ENCODE data around the gene CPNE2. TPM values are rescaled to one million over a fixed set of nuclear protein-coding genes. Genes with fewer than 3 reads are reported as not detected.

Gene CPNE2
- total and polyA plus RNA-seq, 10 of the 15 experiments (the other 5 are each of a cell fraction or from before 2014, with no cell fraction given) = 3.1 to 22.1 (median 9.9) TPM

DNA sequence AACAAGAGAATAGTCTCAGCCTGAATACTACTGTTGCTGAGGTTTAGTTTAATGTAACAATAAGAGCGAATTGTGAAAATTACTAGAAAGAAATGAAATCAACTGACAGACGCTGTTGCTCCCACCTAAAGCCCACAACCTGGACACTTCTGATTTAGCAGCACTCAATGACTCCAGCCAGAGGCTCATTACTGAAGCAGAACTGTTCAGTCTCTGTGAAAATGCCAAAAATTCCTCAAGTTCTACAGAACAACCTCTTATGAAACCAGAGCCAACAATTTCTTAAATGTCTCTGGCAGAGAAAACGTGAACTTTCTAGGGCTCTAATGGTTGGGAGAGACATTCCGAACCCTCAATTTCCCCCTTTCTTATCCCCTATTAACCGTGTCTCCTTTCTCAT, 83.5 kb downstream of the CPNE2 start:
- in situ Hi-C loops (cut with MboI) = no loop called here
- Histone ChIP-seq H3K9ac (ENCODE audit: control insufficient read depth, insufficient read depth, low read length) (no peak overlapping the region), H4K20me1 (ENCODE audit: control insufficient read depth, insufficient read depth) (no peaks in the 10 kb centered on the region), H2AFZ (ENCODE audit: control insufficient read depth, low read depth, low read length) (no peak overlapping the region), H3K27me3 (replicated peaks in 1 of 2; ENCODE audit: control insufficient read depth in 2 of 2, insufficient read depth in 2 of 2, low read length in 1 of 2) (no peaks in the 10 kb centered on the region), H3K4me3 (no peak overlapping the region), H3K79me2 (ENCODE audit: control insufficient read depth, insufficient read depth, low read length) (peaks cover 12% of the 10 kb centered on the region), H3K4me1 (ENCODE audit: control insufficient read depth, insufficient read depth, low read length) (no peaks in the 10 kb centered on the region), H3K36me3 (ENCODE audit: control insufficient read depth in 2 of 2, insufficient read depth in 2 of 2, low read length in 1 of 2) (peaks cover 4 to 17% of the 10 kb centered on the region in 2 experiments; a peak in 3 of 4 replicates), H3K4me2 (ENCODE audit: control insufficient read depth, insufficient read depth) (no peak overlapping the region), H3K9me3 (replicated peaks; ENCODE audit: control insufficient read depth, insufficient read depth, low read length) (no peaks in the 10 kb centered on the region), H3K27ac (ENCODE audit: control insufficient read depth, insufficient read depth) (no peak overlapping the region)
- RAD21 ChIA-PET (ENCODE audit: unreplicated experiment) = interaction anchor here (0.7 kb wide), 1 partner anchor 91 kb away, joined by 3 read pairs; no protein-coding TSS in a partner anchor
- intact Hi-C loops (cut with micrococcal nuclease; ENCODE audit: unreplicated experiment) = no loop called here
- SMC1A ChIA-PET (ENCODE audit: uncharacterized antibody, unreplicated experiment) = no interaction called here
- CTCF ChIA-PET = interaction anchor here (0.6 to 1.0 kb wide), 2 partner anchors 10 kb away, joined by 3 read pairs; partner anchors contain the start of genes PSME3IP1 and RSPRY1
- DNase-seq (ENCODE audit: low read depth, low spot score) (no peak), FAIRE-seq (no peak), ATAC-seq (no peak)
- no TSS peak for BruUV-seq (replicated peaks)
- 97% methylated on average over 5 of the region's 5 CpGs for WGBS (ENCODE audit: insufficient coverage, insufficient replicate concordance, low lambda C conversion rate, missing lambda C conversion rate)
- POLR2A ChIA-PET = interaction anchor here (1.0 kb wide), 1 partner anchor 9 kb away, joined by 3 read pairs; no protein-coding TSS in a partner anchor
- no peak for TF ChIP-seq FOXM1 (IDR thresholded peaks at IDR 0.05; ENCODE audit: low read depth, low read length)
- TF ChIP-seq, protein P1, sequence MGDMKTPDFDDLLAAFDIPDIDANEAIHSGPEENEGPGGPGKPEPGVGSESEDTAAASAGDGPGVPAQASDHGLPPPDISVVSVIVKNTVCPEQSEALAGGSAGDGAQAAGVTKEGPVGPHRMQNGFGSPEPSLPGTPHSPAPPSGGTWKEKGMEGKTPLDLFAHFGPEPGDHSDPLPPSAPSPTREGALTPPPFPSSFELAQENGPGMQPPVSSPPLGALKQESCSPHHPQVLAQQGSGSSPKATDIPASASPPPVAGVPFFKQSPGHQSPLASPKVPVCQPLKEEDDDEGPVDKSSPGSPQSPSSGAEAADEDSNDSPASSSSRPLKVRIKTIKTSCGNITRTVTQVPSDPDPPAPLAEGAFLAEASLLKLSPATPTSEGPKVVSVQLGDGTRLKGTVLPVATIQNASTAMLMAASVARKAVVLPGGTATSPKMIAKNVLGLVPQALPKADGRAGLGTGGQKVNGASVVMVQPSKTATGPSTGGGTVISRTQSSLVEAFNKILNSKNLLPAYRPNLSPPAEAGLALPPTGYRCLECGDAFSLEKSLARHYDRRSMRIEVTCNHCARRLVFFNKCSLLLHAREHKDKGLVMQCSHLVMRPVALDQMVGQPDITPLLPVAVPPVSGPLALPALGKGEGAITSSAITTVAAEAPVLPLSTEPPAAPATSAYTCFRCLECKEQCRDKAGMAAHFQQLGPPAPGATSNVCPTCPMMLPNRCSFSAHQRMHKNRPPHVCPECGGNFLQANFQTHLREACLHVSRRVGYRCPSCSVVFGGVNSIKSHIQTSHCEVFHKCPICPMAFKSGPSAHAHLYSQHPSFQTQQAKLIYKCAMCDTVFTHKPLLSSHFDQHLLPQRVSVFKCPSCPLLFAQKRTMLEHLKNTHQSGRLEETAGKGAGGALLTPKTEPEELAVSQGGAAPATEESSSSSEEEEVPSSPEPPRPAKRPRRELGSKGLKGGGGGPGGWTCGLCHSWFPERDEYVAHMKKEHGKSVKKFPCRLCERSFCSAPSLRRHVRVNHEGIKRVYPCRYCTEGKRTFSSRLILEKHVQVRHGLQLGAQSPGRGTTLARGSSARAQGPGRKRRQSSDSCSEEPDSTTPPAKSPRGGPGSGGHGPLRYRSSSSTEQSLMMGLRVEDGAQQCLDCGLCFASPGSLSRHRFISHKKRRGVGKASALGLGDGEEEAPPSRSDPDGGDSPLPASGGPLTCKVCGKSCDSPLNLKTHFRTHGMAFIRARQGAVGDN (IDR thresholded peaks at IDR 0.05) = no peak
- no peak for TF ChIP-seq RELA (IDR thresholded peaks at IDR 0.05; ENCODE audit: borderline replicate concordance, partially characterized antibody)
- TF ChIP-seq NR2C2 (IDR thresholded peaks at IDR 0.05; ENCODE audit: borderline replicate concordance, control insufficient read depth, insufficient read length, low read depth) = no peak
- TF ChIP-seq POU2F2 (IDR thresholded peaks at IDR 0.05; ENCODE audit: borderline replicate concordance, low read depth, low read length) = no peak
- TF ChIP-seq JUNB (IDR thresholded peaks at IDR 0.05) = no peak
- no peak for TF ChIP-seq SMC3 (IDR thresholded peaks at IDR 0.05; ENCODE audit: borderline replicate concordance, low read length)
- TF ChIP-seq CHD2 (IDR thresholded peaks at IDR 0.05; ENCODE audit: borderline replicate concordance, low read depth, low read length) = no peak
- TF ChIP-seq, protein P2, sequence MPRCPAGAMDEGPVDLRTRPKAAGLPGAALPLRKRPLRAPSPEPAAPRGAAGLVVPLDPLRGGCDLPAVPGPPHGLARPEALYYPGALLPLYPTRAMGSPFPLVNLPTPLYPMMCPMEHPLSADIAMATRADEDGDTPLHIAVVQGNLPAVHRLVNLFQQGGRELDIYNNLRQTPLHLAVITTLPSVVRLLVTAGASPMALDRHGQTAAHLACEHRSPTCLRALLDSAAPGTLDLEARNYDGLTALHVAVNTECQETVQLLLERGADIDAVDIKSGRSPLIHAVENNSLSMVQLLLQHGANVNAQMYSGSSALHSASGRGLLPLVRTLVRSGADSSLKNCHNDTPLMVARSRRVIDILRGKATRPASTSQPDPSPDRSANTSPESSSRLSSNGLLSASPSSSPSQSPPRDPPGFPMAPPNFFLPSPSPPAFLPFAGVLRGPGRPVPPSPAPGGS (IDR thresholded peaks at IDR 0.05; ENCODE audit: borderline replicate concordance, insufficient read depth, low read depth, low read length, poor library complexity, severe bottlenecking) = no peak
- no peak for TF ChIP-seq RAD21 (IDR thresholded peaks at IDR 0.05; ENCODE audit: insufficient read depth, low read depth, low read length)
- TF ChIP-seq, protein P3, sequence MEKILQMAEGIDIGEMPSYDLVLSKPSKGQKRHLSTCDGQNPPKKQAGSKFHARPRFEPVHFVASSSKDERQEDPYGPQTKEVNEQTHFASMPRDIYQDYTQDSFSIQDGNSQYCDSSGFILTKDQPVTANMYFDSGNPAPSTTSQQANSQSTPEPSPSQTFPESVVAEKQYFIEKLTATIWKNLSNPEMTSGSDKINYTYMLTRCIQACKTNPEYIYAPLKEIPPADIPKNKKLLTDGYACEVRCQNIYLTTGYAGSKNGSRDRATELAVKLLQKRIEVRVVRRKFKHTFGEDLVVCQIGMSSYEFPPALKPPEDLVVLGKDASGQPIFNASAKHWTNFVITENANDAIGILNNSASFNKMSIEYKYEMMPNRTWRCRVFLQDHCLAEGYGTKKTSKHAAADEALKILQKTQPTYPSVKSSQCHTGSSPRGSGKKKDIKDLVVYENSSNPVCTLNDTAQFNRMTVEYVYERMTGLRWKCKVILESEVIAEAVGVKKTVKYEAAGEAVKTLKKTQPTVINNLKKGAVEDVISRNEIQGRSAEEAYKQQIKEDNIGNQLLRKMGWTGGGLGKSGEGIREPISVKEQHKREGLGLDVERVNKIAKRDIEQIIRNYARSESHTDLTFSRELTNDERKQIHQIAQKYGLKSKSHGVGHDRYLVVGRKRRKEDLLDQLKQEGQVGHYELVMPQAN (conservative IDR thresholded peaks at IDR 0.05) = no peak
- no peak for TF ChIP-seq JUND (IDR thresholded peaks at IDR 0.05; ENCODE audit: low read depth, low read length)
- no peak for TF ChIP-seq KDM1A (IDR thresholded peaks at IDR 0.05; ENCODE audit: borderline replicate concordance)
- TF ChIP-seq CREM (IDR thresholded peaks at IDR 0.05; ENCODE audit: low read depth) = no peak
- no peak for TF ChIP-seq DPF2 (IDR thresholded peaks at IDR 0.05)
- TF ChIP-seq, protein P4, sequence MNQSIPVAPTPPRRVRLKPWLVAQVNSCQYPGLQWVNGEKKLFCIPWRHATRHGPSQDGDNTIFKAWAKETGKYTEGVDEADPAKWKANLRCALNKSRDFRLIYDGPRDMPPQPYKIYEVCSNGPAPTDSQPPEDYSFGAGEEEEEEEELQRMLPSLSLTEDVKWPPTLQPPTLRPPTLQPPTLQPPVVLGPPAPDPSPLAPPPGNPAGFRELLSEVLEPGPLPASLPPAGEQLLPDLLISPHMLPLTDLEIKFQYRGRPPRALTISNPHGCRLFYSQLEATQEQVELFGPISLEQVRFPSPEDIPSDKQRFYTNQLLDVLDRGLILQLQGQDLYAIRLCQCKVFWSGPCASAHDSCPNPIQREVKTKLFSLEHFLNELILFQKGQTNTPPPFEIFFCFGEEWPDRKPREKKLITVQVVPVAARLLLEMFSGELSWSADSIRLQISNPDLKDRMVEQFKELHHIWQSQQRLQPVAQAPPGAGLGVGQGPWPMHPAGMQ (IDR thresholded peaks at IDR 0.05; ENCODE audit: borderline replicate concordance) = no peak
